Measurements from ENCODE around the gene LIPJ. TPM values are rescaled to one million over a fixed set of nuclear protein-coding genes. Genes with fewer than 3 reads are reported as not detected.

The LIPJ gene
- total RNA-seq, 1 experiment from 2014 or later, result not detected

DNA sequence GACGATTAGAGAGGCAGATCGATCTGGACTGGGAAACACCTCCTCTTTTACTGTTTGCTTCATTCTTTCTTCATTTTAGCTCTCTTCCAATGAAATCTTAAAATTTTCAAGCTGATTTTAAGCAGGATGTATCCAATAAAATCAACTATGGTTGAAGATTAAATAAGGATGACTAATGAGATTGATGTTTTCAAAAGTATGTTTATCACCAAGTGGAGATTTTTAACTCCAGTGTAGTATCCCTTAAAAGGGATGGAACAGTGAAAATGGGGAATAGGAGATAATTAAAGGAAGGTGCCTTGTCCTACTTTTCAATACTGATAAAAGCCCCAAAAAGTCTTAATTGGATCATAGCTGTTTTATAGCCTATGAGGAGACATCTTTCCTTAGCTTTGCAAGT lies 66.1 kb downstream of the LIPJ start:
- no peak for DNase-seq (ENCODE audit: low read depth)
- in situ Hi-C loops (cut with HindIII; ENCODE audit: low pct_unique_long_range_greater_than_20kb, low sequenced_read_pairs), result no loop called here

Other genes starting within 250 kb of the LIPJ start
- gene RNLS, start 3.4 kb upstream of the LIPJ start, total RNA-seq (2014; rRNA removed; shearing (Covaris generic); ENCODE audit: low replicate concordance), result 1.5 and 19.1 TPM in 2 replicates
- not detected in 2 replicates for gene LIPF, start 77.7 kb downstream of the LIPJ start, total RNA-seq (2014; rRNA removed; shearing (Covaris generic); ENCODE audit: low replicate concordance)
- not detected in 2 replicates for gene LIPK, start 119.5 kb downstream of the LIPJ start, total RNA-seq (2014; rRNA removed; shearing (Covaris generic); ENCODE audit: low replicate concordance)
- gene LIPN, start 173.3 kb downstream of the LIPJ start, total RNA-seq (2014; rRNA removed; shearing (Covaris generic); ENCODE audit: low replicate concordance), result not detected in 2 replicates
- gene LIPM, start 216.0 kb downstream of the LIPJ start, total RNA-seq (2014; rRNA removed; shearing (Covaris generic); ENCODE audit: low replicate concordance), result not detected in 2 replicates